ENCODE measurements around the gene CIROP. TPM values are rescaled to one million over a fixed set of nuclear protein-coding genes. Genes with fewer than 3 reads are reported as not detected.

CIROP gene
- total RNA-seq, 1 donor from 2014 or later, result not detected

DNA sequence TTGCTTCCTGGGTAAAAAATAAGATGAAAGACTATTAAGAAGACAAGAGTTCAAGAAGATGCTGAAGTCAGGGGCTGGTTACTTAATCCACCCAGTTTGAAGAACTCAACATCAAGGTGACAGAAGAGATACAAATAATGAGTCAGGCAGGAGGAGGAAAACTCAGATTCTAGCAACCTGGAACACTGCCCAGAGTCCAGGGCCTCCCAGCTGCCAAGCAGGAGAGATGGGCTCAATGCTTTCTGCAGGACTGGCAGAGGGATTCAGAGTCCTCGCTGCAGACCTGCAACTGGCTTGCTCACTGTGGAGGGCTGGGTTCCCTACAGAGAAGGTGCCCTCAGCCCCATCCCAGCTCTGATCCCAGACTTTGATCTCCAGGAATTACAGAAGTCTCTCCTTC is 42.9 kb upstream of the CIROP start:
- ATAC-seq (ENCODE audit: low read depth) (no peak), DNase-seq (no peak)
- H3K36me3 Mint-ChIP-seq (ENCODE audit: low read depth), result no peaks in the 10 kb centered on the region
- H3K9me3 Mint-ChIP-seq, result no peaks in the 10 kb centered on the region
- ChIA-PET POLR2A (no interaction called here), CTCF (no interaction called here)
- TF ChIP-seq, protein P1, sequence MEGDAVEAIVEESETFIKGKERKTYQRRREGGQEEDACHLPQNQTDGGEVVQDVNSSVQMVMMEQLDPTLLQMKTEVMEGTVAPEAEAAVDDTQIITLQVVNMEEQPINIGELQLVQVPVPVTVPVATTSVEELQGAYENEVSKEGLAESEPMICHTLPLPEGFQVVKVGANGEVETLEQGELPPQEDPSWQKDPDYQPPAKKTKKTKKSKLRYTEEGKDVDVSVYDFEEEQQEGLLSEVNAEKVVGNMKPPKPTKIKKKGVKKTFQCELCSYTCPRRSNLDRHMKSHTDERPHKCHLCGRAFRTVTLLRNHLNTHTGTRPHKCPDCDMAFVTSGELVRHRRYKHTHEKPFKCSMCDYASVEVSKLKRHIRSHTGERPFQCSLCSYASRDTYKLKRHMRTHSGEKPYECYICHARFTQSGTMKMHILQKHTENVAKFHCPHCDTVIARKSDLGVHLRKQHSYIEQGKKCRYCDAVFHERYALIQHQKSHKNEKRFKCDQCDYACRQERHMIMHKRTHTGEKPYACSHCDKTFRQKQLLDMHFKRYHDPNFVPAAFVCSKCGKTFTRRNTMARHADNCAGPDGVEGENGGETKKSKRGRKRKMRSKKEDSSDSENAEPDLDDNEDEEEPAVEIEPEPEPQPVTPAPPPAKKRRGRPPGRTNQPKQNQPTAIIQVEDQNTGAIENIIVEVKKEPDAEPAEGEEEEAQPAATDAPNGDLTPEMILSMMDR (IDR thresholded peaks at IDR 0.05), result no peak
- no peak overlapping the region for H3K27ac Mint-ChIP-seq
- H3K27me3 Mint-ChIP-seq, result peaks cover 5% of the 10 kb centered on the region
- no peaks in the 10 kb centered on the region for H3K4me1 Mint-ChIP-seq
- intact Hi-C loops (cut with micrococcal nuclease), result no loop called here
- H3K4me3 Mint-ChIP-seq, result no peak overlapping the region

DNA sequence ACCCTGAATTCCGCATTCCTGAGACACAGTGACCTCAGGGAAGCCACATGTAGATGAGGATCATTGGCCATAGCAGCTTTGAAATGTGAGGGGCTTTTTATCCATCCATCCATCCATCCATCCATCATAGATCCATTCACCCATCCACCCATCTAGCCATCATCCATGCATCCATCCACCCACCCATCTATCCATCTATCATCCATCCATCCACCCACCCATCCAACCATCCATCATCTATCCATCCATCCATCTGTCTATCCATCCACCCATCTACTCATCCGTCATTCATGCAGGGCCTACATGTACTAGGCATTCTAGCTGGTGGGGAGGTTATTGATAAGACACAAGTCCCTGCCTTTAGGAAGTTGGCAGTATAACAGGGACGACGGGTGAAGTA is 42.2 kb upstream of the CIROP start:
- no peak overlapping the region for H3K4me3 Mint-ChIP-seq
- CTCF ChIA-PET, result no interaction called here
- TF ChIP-seq, protein P1 (IDR thresholded peaks at IDR 0.05), result no peak
- POLR2A ChIA-PET, result no interaction called here
- peaks cover 5% of the 10 kb centered on the region for H3K27me3 Mint-ChIP-seq
- ATAC-seq (ENCODE audit: low read depth) (no peak), DNase-seq (no peak)
- intact Hi-C loops (cut with micrococcal nuclease), result no loop called here
- H3K4me1 Mint-ChIP-seq, result no peaks in the 10 kb centered on the region
- H3K27ac Mint-ChIP-seq, result no peak overlapping the region
- no peaks in the 10 kb centered on the region for H3K36me3 Mint-ChIP-seq (ENCODE audit: low read depth)
- no peaks in the 10 kb centered on the region for H3K9me3 Mint-ChIP-seq

DNA sequence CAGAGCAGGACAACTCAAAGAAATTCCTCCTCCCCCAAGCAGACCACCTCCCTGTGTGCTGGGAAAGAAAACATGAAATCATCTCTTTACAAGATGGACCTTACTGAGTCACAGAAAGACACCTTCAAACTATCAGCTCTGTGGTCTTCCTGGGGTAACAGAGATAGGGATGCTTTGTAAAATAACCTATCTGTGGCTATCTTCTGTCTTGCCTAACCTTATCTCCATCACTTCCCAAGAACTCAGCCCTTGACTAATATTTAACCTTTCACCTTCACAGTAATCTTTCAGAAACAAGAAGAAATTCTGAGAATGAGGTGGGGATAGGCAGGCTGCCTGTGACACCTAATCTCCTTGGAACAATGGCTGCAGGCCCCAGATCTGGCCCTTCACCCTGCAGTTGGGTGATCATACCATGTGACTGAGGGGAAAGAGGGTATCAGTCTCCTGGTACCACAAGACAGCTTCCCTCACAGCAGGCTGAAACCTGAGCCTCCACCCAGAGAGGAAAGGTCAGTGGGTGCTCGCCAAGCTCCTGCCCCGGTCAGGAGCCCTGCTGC is 41.6 kb upstream of the CIROP start:
- CTCF ChIA-PET, result no interaction called here
- Mint-ChIP-seq H3K4me1 (no peaks in the 10 kb centered on the region), H3K9me3 (no peaks in the 10 kb centered on the region), H3K27me3 (peaks cover 7% of the 10 kb centered on the region), H3K36me3 (ENCODE audit: low read depth) (no peaks in the 10 kb centered on the region), H3K4me3 (no peak overlapping the region), H3K27ac (no peak overlapping the region)
- DNase-seq (no peak), ATAC-seq (ENCODE audit: low read depth) (no peak)
- intact Hi-C loops (cut with micrococcal nuclease), result no loop called here
- TF ChIP-seq, protein P1 (IDR thresholded peaks at IDR 0.05), result no peak
- POLR2A ChIA-PET, result no interaction called here

DNA sequence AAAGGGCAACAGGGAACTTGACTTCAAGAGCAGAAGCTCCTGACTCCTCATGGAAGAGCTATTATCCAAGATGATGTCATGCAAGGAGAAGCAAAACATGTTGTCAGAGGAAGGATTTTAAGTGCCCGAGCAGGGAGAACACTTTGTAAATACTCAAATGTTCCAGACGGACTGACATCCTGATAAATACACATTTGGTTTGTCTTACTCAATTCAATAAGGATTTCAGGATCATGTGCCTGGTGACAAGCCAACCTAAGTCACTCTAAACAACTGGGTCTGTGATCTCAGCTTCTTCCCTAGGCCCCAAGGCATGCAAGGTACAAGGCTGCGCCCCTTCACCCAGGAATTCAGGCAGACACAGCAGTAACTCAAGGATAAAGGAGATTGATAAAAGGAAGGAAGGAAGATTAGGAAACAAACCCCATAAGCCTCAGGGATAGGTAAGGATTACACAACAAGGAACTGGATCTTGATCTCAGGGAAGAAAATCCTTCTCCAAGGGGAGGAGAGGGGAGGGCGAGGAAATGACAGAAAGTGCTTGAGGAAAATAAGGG is 41.1 kb upstream of the CIROP start:
- intact Hi-C loops (cut with micrococcal nuclease), result no loop called here
- ChIA-PET CTCF (no interaction called here), POLR2A (no interaction called here)

DNA sequence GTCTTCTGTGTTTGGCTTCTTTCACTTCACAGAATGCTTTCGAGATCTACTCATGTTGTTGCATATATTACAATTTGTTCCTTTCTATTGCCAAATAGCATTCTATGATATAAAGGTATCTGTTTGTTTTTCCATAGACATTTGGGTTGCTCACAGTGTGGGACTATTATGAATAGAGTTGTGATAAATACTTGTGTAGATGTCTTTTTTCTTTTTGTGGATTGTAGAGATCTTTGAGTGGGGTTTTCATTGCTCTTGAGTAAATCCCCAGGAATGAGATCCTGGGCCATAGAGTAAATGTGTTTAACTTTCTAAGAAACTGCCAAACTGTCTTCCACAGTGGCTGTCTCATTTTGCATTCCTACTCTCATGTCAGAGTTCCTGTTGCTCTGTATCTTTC is 39.1 kb upstream of the CIROP start:
- no peaks in the 10 kb centered on the region for H3K9me3 Mint-ChIP-seq
- H3K4me3 Mint-ChIP-seq, result no peak overlapping the region
- no peaks in the 10 kb centered on the region for H3K4me1 Mint-ChIP-seq
- H3K27me3 Mint-ChIP-seq, result peaks cover 7% of the 10 kb centered on the region
- ChIA-PET POLR2A (no interaction called here), CTCF (no interaction called here)
- TF ChIP-seq, protein P1 (IDR thresholded peaks at IDR 0.05), result no peak
- intact Hi-C loops (cut with micrococcal nuclease), result no loop called here
- no peaks in the 10 kb centered on the region for H3K36me3 Mint-ChIP-seq (ENCODE audit: low read depth)
- no peak overlapping the region for H3K27ac Mint-ChIP-seq
- no peak for ATAC-seq (ENCODE audit: low read depth)
- no peak for DNase-seq

More for the DNA sequence above, 41.1 kb upstream of the CIROP start:
- Mint-ChIP-seq H3K27me3 (peaks cover 7% of the 10 kb centered on the region), H3K4me1 (no peaks in the 10 kb centered on the region), H3K36me3 (ENCODE audit: low read depth) (no peaks in the 10 kb centered on the region), H3K4me3 (no peak overlapping the region), H3K27ac (no peak overlapping the region), H3K9me3 (no peaks in the 10 kb centered on the region)
- DNase-seq, result no peak
- TF ChIP-seq, protein P1 (IDR thresholded peaks at IDR 0.05), result no peak
- ATAC-seq (ENCODE audit: low read depth), result no peak
